WTC11 (cell line): ENCODE measurements around the gene CDH16. TPM values are rescaled to one million over a fixed set of nuclear protein-coding genes. Genes with fewer than 3 reads are reported as not detected.
"Not testable (repeated sequence)": the region's sequence is repeated elsewhere in the genome, so short reads cannot be mapped to it uniquely, and the experiment has no call there.

Experiments
- ATAC-seq: fragments of 200-7000 bp; cut with Tn5 transposase; 2 replicates; pipeline ENCODE4 v1.10.0; 2021; ENCODE audit warnings: mild to moderate bottlenecking, moderate library complexity
- CTCF ChIA-PET: fragments of 300-600 bp; sonication (Branson Sonifier 250); formaldehyde crosslinking; loops from one replicate; lab custom pipeline; 2021; ENCODE audit warnings: antibody characterized with exemption; lab: Charles Lee
- POLR2A ChIA-PET: fragments of 350-600 bp; sonication (Branson Sonifier 250); formaldehyde crosslinking; loops from one replicate; lab custom pipeline; 2021; ENCODE audit warnings: antibody characterized with exemption; lab: Charles Lee
- DNase-seq: peaks from one replicate; pipeline ENCODE4 v3.0.0; 2021; ENCODE audit warnings: low spot score
- H3K27ac Mint-ChIP-seq: 2 replicates; pipeline ENCODE4 v1.8.0; 2021; ENCODE audit warnings: mixed read lengths
- H3K27me3 Mint-ChIP-seq: 2 replicates; pipeline ENCODE4 v1.8.0; 2021; ENCODE audit warnings: low read depth, mild to moderate bottlenecking, moderate library complexity, mixed read lengths
- H3K36me3 Mint-ChIP-seq: 2 replicates; pipeline ENCODE4 v1.8.0; 2021; ENCODE audit warnings: mixed read lengths
- H3K4me1 Mint-ChIP-seq: 2 replicates; pipeline ENCODE4 v1.8.0; 2022; ENCODE audit warnings: mixed read lengths
- H3K4me3 Mint-ChIP-seq: 2 replicates; pipeline ENCODE4 v1.8.0; 2021; ENCODE audit warnings: mild to moderate bottlenecking, moderate library complexity, mixed read lengths
- H3K9me3 Mint-ChIP-seq: 2 replicates; pipeline ENCODE4 v1.8.0; 2021; ENCODE audit warnings: mixed read lengths
- ARID4B ChIP-seq: sonication (generic); formaldehyde crosslinking; IDR thresholded peaks from 2 replicates; pipeline ENCODE4 v1.8.0; 2023; ENCODE audit warnings: missing genetic modification reagents, mild to moderate bottlenecking, borderline replicate concordance
- ATF6 ChIP-seq: sonication (generic); formaldehyde crosslinking; IDR thresholded peaks from 2 replicates; pipeline ENCODE4 v1.8.1; 2023; ENCODE audit warnings: mild to moderate bottlenecking, missing genetic modification reagents
- CBFB ChIP-seq: sonication (generic); formaldehyde crosslinking; IDR thresholded peaks from 2 replicates; pipeline ENCODE4 v1.8.1; 2022; ENCODE audit warnings: mild to moderate bottlenecking, low read depth, missing genetic modification reagents
- E2F1 ChIP-seq: sonication (generic); formaldehyde crosslinking; IDR thresholded peaks from 2 replicates; pipeline ENCODE4 v1.8.0; 2022; ENCODE audit warnings: mild to moderate bottlenecking, missing genetic modification reagents
- ESRRA ChIP-seq: sonication (generic); formaldehyde crosslinking; IDR thresholded peaks from 2 replicates; pipeline ENCODE4 v1.8.1; 2022; ENCODE audit warnings: mild to moderate bottlenecking, missing genetic modification reagents, borderline replicate concordance
- FOXP1 ChIP-seq: sonication (generic); formaldehyde crosslinking; IDR thresholded peaks from 2 replicates; pipeline ENCODE4 v1.8.0; 2022; ENCODE audit warnings: missing genetic modification reagents, mild to moderate bottlenecking, moderate library complexity, borderline replicate concordance
- SOX15 ChIP-seq: fragments of 250-450 bp; sonication (Bioruptor Pico); IDR thresholded peaks from 2 replicates; pipeline ENCODE4 v1.9.0; 2021; ENCODE audit warnings: mild to moderate bottlenecking
- ZBTB21 ChIP-seq: sonication (generic); formaldehyde crosslinking; IDR thresholded peaks from 2 replicates; pipeline ENCODE4 v1.8.1; 2023; ENCODE audit warnings: mild to moderate bottlenecking, missing genetic modification reagents, borderline replicate concordance
- ZNF138 ChIP-seq: sonication (generic); formaldehyde crosslinking; conservative IDR thresholded peaks from 2 replicates; pipeline ENCODE4 v1.8.1; 2022; ENCODE audit warnings: mild to moderate bottlenecking, moderate library complexity, missing genetic modification reagents
- ZNF281 ChIP-seq: sonication (generic); formaldehyde crosslinking; IDR thresholded peaks from 2 replicates; pipeline ENCODE4 v1.8.0; 2023; ENCODE audit warnings: mild to moderate bottlenecking, missing genetic modification reagents
- ZNF425 ChIP-seq: fragments of 250-450 bp; sonication (Bioruptor Pico); conservative IDR thresholded peaks from 2 replicates; pipeline ENCODE4 v1.9.0; 2021; ENCODE audit warnings: mild to moderate bottlenecking
- total RNA-seq: library from RNA; stranded (reverse); gene quantifications from 3 replicates; pipeline ENCODE4 v1.2.3, GENCODE V29; 2021
- TF ChIP-seq, protein P1 (sequence below): sonication (generic); formaldehyde crosslinking; IDR thresholded peaks from 2 replicates; pipeline ENCODE4 v1.8.1; 2023; ENCODE audit warnings: mild to moderate bottlenecking, missing genetic modification reagents, moderate library complexity
- TF ChIP-seq, protein P2 (sequence below): sonication (generic); formaldehyde crosslinking; IDR thresholded peaks from 2 replicates; pipeline ENCODE4 v1.8.1; 2022; ENCODE audit warnings: mild to moderate bottlenecking, moderate library complexity, missing genetic modification reagents

The CDH16 gene
- total RNA-seq, 1 experiment from 2014 or later: not detected

GRCh38 chr16:66871840-66872239, 46.8 kb downstream of the CDH16 start (continued):
- TF ChIP-seq ARID4B (CRISPR knock-in tag): no peak

- not testable (repeated sequence) for H3K9me3 Mint-ChIP-seq, DNase-seq, H3K4me3 Mint-ChIP-seq, H3K27ac Mint-ChIP-seq, H3K36me3 Mint-ChIP-seq, ATAC-seq
- Mint-ChIP-seq H3K4me1 (peaks cover 18% of the 10 kb centered on the region), H3K27me3 (peaks cover 10% of the 10 kb centered on the region)
- POLR2A ChIA-PET: interaction anchor here (0.6 kb wide), 1 partner anchor 72 kb away, joined by 4 read pairs; no protein-coding TSS in a partner anchor
- CTCF ChIA-PET: interaction anchor here (1.8 to 3.7 kb wide), 3 partner anchors 10 to 263 kb away, joined by 4 to 74 read pairs (median 18); partner anchors contain the start of genes NAE1 and PDP2
Observed at GRCh38 chr16:66871363-66871762, 47.3 kb downstream of the CDH16 start.

GRCh38 chr16:66869424-66869823, 49.3 kb downstream of the CDH16 start:
- ChIA-PET POLR2A (no interaction called here), CTCF (interaction anchor here (1.1 to 3.8 kb wide), 4 partner anchors 11 to 261 kb away, joined by 4 to 100 read pairs (median 23); partner anchors contain the start of genes NAE1 and PDP2)
- no peak for TF ChIP-seq FOXP1 (CRISPR knock-in tag)
- no peak for TF ChIP-seq ATF6
- TF ChIP-seq, protein P1, sequence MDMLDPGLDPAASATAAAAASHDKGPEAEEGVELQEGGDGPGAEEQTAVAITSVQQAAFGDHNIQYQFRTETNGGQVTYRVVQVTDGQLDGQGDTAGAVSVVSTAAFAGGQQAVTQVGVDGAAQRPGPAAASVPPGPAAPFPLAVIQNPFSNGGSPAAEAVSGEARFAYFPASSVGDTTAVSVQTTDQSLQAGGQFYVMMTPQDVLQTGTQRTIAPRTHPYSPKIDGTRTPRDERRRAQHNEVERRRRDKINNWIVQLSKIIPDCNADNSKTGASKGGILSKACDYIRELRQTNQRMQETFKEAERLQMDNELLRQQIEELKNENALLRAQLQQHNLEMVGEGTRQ (CRISPR knock-in tag): no peak
- TF ChIP-seq, protein P2, sequence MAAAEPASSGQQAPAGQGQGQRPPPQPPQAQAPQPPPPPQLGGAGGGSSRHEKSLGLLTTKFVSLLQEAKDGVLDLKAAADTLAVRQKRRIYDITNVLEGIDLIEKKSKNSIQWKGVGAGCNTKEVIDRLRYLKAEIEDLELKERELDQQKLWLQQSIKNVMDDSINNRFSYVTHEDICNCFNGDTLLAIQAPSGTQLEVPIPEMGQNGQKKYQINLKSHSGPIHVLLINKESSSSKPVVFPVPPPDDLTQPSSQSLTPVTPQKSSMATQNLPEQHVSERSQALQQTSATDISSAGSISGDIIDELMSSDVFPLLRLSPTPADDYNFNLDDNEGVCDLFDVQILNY (CRISPR knock-in tag): no peak
- TF ChIP-seq ZNF425: no peak
- no peak for TF ChIP-seq ZNF281 (CRISPR knock-in tag)
- TF ChIP-seq SOX15 (CRISPR knock-in tag): no peak
- no peak for TF ChIP-seq CBFB
- TF ChIP-seq ZBTB21: no peak
- TF ChIP-seq ZNF138 (CRISPR knock-in tag): no peak
- no peak for TF ChIP-seq E2F1 (CRISPR knock-in tag)
- no peak for TF ChIP-seq ESRRA
- DNase-seq (no peak), ATAC-seq (no peak)
- Mint-ChIP-seq H3K4me1 (peaks cover 17% of the 10 kb centered on the region), H3K4me3 (no peak overlapping the region), H3K36me3 (no peaks in the 10 kb centered on the region), H3K9me3 (no peaks in the 10 kb centered on the region), H3K27me3 (peaks cover 10% of the 10 kb centered on the region), H3K27ac (no peak overlapping the region)
